Stomach (tissue), 9 donors: Measurements from ENCODE around the gene XG. TPM values are rescaled to one million over a fixed set of nuclear protein-coding genes. Genes with fewer than 3 reads are reported as not detected.
"Not testable (repeated sequence)": the region's sequence is repeated elsewhere in the genome, so short reads cannot be mapped to it uniquely, and the experiment has no call there.

Experiments
- DNase-seq, 2 donors: peaks; one replicate each; pipeline versions ENCODE4 v3.0.0 to v3.0.0-alpha.2; 2013 to 2019
- H3K27ac ChIP-seq, 5 donors: fragments of 200-600 bp in 4 of 5; sonication (generic) in 4 of 5; one replicate each; pipeline ENCODE4 v1.5.1; 2013 to 2019; ENCODE audit warnings: mild to moderate bottlenecking in 1 of 5, moderate library complexity in 1 of 5
- H3K27me3 ChIP-seq, 3 donors: fragments of 200-600 bp; sonication (generic); one replicate each; pipeline ENCODE4 v1.5.1; 2017 to 2019; ENCODE audit warnings: mixed run types in 1 of 3
- H3K36me3 ChIP-seq, 4 donors: fragments of 200-600 bp; sonication (generic); 1 replicate in 3 of 4; 2 replicates in 1 of 4; pipeline ENCODE4 v1.5.1; 2016 to 2019
- H3K4me1 ChIP-seq, 4 donors: fragments of 200-600 bp; sonication (generic); one replicate each; pipeline ENCODE4 v1.5.1; 2016 to 2019
- H3K4me3 ChIP-seq, 4 donors: fragments of 200-600 bp; sonication (generic) in 3 of 4; one replicate each; pipeline ENCODE4 v1.5.1; 2016 to 2019; ENCODE audit warnings: mild to moderate bottlenecking in 1 of 4
- H3K9me3 ChIP-seq, 4 donors: fragments of 200-600 bp; sonication (generic); one replicate each; pipeline ENCODE4 v1.5.1; 2016 to 2019
- EP300 ChIP-seq: sonication (generic); formaldehyde crosslinking; IDR thresholded peaks from one replicate; pipeline ENCODE4 v1.6.1; 2017; ENCODE audit warnings: antibody characterized with exemption
- POLR2A ChIP-seq, 4 donors: fragments of 450-650 bp; IDR thresholded peaks; one replicate each; pipeline ENCODE4 v1.6.1; 2016; ENCODE audit warnings: antibody characterized with exemption in 4 of 4, control low read depth in 2 of 4, mild to moderate bottlenecking in 1 of 4, moderate library complexity in 1 of 4
- POLR2AphosphoS5 ChIP-seq, 3 donors: sonication (generic); formaldehyde crosslinking; IDR thresholded peaks; one replicate each; pipeline ENCODE4 v1.6.1; 2016; ENCODE audit warnings: antibody characterized with exemption in 3 of 3
- WGBS, 5 donors: extraction: QIAGEN DNeasy Blood & Tissue Kit in 3 of 5; methylation state at CpG; one replicate each; pipeline versions ENCODE4 v1.1.5 to v1.1.7; 2013 to 2018; 5-methylcytosine and 5-hydroxymethylcytosine counted together
- intact Hi-C: fragments of 100-400 bp; cut with DNase I; formaldehyde crosslinking; loops from one replicate; pipeline ENCODE4 v1.15.1; 2023; ENCODE audit warnings: low total_unique reads
- polyA plus RNA-seq, 3 donors: library from polyadenylated mRNA; stranded (reverse); fragments of 200-250 nt; gene quantifications; one replicate each; pipeline ENCODE4 v1.2.3, GENCODE V29; 2013
- total RNA-seq, 5 donors: library from RNA; depleted of rRNA; stranded (reverse); fragments of >200 nt; gene quantifications; one replicate each; pipeline versions ENCODE4 v1.1.0 to v1.2.3, GENCODE V29; 2014 to 2016
- TF ChIP-seq, protein P1 (sequence below), 7 experiments: fragments of 450-650 bp in 4 of 7; fragments of 200-600 bp in 3 of 7; sonication (generic) in 3 of 7; IDR thresholded peaks; one replicate each; pipeline ENCODE4 v1.5.1; 2016 to 2019; ENCODE audit warnings: antibody characterized with exemption in 7 of 7, control low read depth in 2 of 7, mild to moderate bottlenecking in 1 of 7
- donor health status: healthy with polysubstance abuse.
- donor health status: Bipolar disorder and iron deficiency.
- donor health status: healthy.

The XG gene
- total and polyA plus RNA-seq, 8 donors = 0.70 TPM; not detected in 7

DNA sequence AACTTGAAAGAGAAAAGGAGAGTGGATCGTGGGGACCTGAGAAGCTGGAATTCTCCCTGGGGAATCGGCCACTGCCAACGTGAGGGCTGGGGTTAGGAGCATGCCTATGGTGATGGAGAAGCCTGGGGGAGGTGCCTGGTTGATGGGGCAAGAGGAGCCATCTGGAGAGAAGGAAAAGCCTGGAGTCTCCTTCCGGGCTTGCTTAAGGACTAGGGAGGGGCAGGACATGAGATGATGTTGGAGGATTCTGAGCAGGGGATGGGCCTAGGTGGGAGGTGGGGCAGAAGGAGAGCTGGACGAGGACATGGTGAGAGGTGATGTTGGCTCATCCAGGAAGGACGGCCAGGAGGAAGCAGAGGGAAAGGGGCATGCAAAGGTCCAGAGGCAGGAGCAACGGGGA lies 41.9 kb downstream of the XG start:
- DNase-seq = no peak
- Histone ChIP-seq H3K4me3 (no peak overlapping the region), H3K36me3 (no peaks in the 10 kb centered on the region), H3K9me3 (no peaks in the 10 kb centered on the region), H3K27ac (no peak overlapping the region), H3K4me1 (no peaks in the 10 kb centered on the region), H3K27me3 (no peaks in the 10 kb centered on the region)
- intact Hi-C loops = no loop called here
- WGBS, 5 donors = 62 to 76% (median 72%) methylated on average over 6 to 7 of the region's 7 CpGs
- no peak for TF ChIP-seq POLR2AphosphoS5 (IDR thresholded peaks at IDR 0.05)
- TF ChIP-seq, protein P1, sequence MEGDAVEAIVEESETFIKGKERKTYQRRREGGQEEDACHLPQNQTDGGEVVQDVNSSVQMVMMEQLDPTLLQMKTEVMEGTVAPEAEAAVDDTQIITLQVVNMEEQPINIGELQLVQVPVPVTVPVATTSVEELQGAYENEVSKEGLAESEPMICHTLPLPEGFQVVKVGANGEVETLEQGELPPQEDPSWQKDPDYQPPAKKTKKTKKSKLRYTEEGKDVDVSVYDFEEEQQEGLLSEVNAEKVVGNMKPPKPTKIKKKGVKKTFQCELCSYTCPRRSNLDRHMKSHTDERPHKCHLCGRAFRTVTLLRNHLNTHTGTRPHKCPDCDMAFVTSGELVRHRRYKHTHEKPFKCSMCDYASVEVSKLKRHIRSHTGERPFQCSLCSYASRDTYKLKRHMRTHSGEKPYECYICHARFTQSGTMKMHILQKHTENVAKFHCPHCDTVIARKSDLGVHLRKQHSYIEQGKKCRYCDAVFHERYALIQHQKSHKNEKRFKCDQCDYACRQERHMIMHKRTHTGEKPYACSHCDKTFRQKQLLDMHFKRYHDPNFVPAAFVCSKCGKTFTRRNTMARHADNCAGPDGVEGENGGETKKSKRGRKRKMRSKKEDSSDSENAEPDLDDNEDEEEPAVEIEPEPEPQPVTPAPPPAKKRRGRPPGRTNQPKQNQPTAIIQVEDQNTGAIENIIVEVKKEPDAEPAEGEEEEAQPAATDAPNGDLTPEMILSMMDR (IDR thresholded peaks at IDR 0.05) = no peak
- no peak for TF ChIP-seq POLR2A (IDR thresholded peaks at IDR 0.05)
- no peak for TF ChIP-seq EP300

DNA sequence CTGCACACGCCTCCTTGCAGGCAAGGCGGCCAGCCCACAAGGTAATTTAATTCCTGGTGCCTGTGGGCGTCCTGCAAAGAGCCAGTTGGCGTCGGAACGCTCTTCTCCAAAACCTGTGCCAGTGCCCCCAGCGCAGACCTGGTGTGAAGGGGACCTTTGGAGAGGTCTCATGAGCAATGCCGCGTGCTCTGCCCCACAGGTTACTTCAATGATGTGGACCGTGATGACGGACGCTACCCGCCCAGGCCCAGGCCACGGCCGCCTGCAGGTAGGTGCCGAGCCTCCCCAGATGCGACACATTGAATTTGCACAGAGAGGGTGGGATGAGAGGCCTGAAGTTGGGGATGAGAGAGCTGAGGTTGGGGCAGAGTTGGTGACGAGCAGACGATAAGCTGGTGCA lies 42.5 kb downstream of the XG start:
- H3K27me3 ChIP-seq = no peaks in the 10 kb centered on the region
- no peak for DNase-seq
- no peaks in the 10 kb centered on the region for H3K4me1 ChIP-seq
- H3K27ac ChIP-seq = no peak overlapping the region
- no peak overlapping the region for H3K4me3 ChIP-seq
- intact Hi-C loops = no loop called here
- TF ChIP-seq, protein P1 (IDR thresholded peaks at IDR 0.05) = no peak
- TF ChIP-seq POLR2A (IDR thresholded peaks at IDR 0.05) (no peak), EP300 (no peak), POLR2AphosphoS5 (IDR thresholded peaks at IDR 0.05) (no peak)
- 89 to 97% (median 94%) methylated on average over 7 to 19 of the region's 19 CpGs for WGBS, 5 donors
- no peaks in the 10 kb centered on the region for H3K9me3 ChIP-seq
- no peaks in the 10 kb centered on the region for H3K36me3 ChIP-seq

DNA sequence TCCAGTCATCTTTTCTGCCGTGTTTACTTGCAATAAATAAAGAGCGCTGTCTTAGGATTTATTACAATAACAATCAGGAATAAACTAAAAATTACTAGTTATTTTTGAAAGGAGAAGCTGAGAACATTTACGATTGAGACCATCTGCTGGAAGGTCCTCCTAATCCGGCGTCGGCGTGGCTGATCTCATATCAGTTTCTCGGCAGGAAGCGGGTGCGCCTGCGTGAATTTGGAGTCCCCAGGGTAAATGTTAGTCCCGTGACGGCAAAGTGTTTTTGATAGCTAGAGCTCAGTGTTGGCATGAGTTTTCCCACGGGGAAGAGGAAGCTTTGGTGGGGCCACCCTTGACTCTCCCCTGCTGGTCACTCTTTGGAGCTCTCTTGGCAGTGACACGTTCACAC lies 45.0 kb downstream of the XG start:
- intact Hi-C loops, H3K4me3 ChIP-seq, H3K27me3 ChIP-seq, H3K36me3 ChIP-seq, DNase-seq, H3K27ac ChIP-seq, H3K4me1 ChIP-seq, H3K9me3 ChIP-seq: not testable (repeated sequence)
- WGBS, 5 donors = 38 to 58% (median 51%) methylated on average over 14 to 15 of the region's 15 CpGs

DNA sequence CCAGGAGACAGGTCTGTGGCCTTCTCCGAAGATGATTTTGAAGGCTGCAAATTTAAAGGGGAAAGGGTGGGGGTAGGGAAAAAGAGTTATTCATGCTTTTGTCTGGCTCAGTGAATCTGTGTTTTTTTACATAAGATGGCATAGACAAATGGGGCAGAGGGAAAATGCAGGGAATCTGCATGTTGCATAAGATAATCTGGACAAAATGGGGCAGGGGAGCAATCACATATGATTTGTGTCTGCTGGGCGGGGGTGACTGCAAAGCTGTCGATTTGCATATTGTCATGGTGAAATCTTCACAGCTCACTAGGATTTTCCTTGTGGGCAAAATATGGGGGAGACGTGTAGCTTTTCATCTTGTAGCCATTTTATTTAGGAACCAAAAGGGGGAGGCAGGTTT lies 47.5 kb downstream of the XG start:
- Histone ChIP-seq H3K9me3 (no peaks in the 10 kb centered on the region), H3K36me3 (no peaks in the 10 kb centered on the region), H3K27ac (no peak overlapping the region), H3K4me1 (peaks cover 0 to 9% (median 0%) of the 10 kb centered on the region in 4 donors), H3K27me3 (no peaks in the 10 kb centered on the region), H3K4me3 (no peak overlapping the region)
- no peak for TF ChIP-seq POLR2A (IDR thresholded peaks at IDR 0.05)
- no peak for TF ChIP-seq EP300
- TF ChIP-seq, protein P1 (IDR thresholded peaks at IDR 0.05) = no peak
- TF ChIP-seq POLR2AphosphoS5 (IDR thresholded peaks at IDR 0.05) = no peak
- DNase-seq = no peak
- 73 to 82% (median 78%) methylated on average over 4 of the region's 4 CpGs for WGBS, 5 donors
- intact Hi-C loops = no loop called here

DNA sequence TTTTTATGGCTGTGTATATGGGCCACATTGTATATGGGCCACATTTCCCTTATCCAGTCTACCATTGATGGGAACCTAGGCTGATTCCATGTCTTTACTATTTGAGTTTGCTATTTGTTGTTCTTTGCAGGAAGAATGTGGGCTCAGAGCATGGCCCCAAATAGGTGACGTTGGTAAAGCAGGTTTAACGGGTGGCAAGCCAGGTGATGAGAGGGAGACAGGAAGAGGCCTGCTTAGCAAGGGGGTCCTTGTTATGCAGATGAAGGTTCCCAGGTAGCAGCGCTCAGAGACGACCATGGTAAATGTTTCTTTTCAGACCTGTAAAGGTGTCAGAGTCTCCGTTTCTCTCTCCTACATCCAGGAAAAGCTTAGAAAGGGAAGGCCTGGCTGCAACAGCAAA lies 48.1 kb downstream of the XG start:
- DNase-seq, H3K27me3 ChIP-seq, H3K4me3 ChIP-seq, H3K27ac ChIP-seq, H3K36me3 ChIP-seq, H3K4me1 ChIP-seq, H3K9me3 ChIP-seq, intact Hi-C loops: not testable (repeated sequence)
- 67 to 87% (median 73%) methylated on average over 5 of the region's 5 CpGs for WGBS, 5 donors

DNA sequence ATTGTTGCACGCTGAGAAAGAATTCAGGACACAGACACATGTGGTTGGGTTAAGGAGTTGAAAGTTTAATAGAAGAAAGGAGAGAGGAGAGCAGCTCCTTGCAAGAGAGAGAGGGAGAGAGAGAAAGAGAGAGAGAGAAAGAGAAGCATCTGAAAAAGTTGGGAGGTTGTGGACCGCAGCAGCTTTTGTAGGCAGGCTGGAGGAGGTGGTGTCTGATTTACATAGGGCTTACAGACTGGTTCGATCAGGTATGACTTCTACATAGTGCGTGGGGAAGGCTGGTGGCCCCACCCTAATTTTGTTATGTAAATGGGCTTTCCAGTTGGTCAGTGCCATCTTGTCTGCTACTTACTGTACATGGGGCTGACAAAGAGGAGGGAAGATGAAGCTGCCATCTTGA lies 49.4 kb downstream of the XG start:
- no peaks in the 10 kb centered on the region for H3K36me3 ChIP-seq
- intact Hi-C loops = no loop called here
- 90 to 97% (median 92%) methylated on average over 4 of the region's 4 CpGs for WGBS, 5 donors

DNA sequence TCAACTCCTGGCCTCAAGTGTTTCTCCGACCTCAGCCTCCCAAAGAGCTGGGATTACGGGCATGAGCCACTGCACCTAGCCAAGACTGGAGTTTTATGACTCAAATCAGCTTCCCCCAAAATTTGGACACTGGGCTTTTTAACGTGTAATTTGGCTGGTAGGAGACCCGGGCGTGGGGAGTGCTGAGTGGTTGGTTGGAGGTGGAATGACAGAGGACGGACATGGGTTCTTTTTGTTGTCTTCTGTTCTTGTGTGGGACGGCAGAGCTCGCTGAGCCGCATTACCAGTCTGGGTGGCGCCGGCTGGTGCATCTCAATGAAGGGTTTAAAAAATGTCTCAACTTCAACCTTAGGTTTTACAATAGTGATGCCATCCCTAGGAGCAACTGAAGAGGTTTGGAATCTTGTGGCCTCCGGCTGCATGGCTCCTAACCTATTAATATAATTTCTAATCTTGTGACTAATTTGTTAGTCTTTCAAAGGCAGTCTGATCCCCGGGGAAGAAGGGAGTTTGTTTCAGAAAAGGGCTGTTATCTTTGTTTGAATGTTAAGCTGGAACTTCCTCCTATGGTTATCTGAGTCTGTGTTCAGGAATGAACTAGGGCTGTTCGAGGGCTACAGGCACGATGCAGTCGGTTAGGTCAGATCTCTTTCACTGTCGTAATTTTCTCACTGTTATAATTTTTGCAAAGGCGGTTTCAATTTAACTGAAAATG lies 50.7 kb downstream of the XG start:
- intact Hi-C loops, H3K9me3 ChIP-seq, H3K36me3 ChIP-seq, H3K4me1 ChIP-seq, H3K4me3 ChIP-seq, DNase-seq, H3K27me3 ChIP-seq: not testable (repeated sequence)
- 31 to 56% (median 48%) methylated on average over 11 to 18 of the region's 18 CpGs for WGBS, 5 donors
- H3K27ac ChIP-seq = peak overlapping the region in 1 of 5 donors; percentile 20

More for the DNA sequence above, 49.4 kb downstream of the XG start:
- no peak overlapping the region for H3K27ac ChIP-seq
- no peaks in the 10 kb centered on the region for H3K27me3 ChIP-seq
- H3K9me3 ChIP-seq = no peaks in the 10 kb centered on the region
- TF ChIP-seq EP300 (no peak), POLR2A (IDR thresholded peaks at IDR 0.05) (no peak), POLR2AphosphoS5 (IDR thresholded peaks at IDR 0.05) (no peak)
- TF ChIP-seq, protein P1 (IDR thresholded peaks at IDR 0.05) = no peak
- DNase-seq = no peak
- H3K4me1 ChIP-seq = peaks cover 0 to 9% (median 0%) of the 10 kb centered on the region in 4 donors
- H3K4me3 ChIP-seq = no peak overlapping the region

DNA sequence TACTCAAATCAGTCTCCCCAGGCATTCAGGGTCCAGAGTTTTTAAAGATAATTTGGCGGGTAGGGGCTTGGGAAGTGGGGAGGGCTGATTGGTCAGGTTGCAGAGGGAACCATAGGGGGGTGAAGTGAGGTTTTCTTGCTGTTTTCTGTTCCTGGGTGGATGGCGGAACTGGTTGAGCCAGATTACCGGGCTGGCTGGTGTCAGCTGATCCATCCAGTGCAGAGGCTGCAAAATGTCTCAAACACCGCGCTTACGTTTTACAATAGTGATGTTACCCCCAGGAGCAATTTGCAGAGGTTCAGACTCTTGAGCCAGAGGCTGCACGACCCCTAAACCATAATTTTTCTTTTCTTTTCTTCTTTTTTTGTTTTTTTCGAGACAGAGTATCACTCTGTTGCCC lies 51.6 kb downstream of the XG start:
- H3K27me3 ChIP-seq, H3K36me3 ChIP-seq, H3K27ac ChIP-seq, intact Hi-C loops, H3K4me1 ChIP-seq, H3K9me3 ChIP-seq: not testable (repeated sequence)
- peak overlapping the region in 1 of 4 donors; percentile 24 for H3K4me3 ChIP-seq
- peak; percentile 39 to 52 for DNase-seq
- WGBS, 5 donors = 31 to 70% (median 51%) methylated on average over 6 to 8 of the region's 8 CpGs
